Measurements from ENCODE around the gene XYLB.

XYLB gene

GRCh38 chr3:38364721-38365400 is 18.3 kb downstream of the XYLB start:
- DNase-seq (ENCODE audit: low read depth): no peak

GRCh38 chr3:38365469-38366062 is 19.0 kb downstream of the XYLB start:
- no peak for DNase-seq (ENCODE audit: low read depth)

DNA sequence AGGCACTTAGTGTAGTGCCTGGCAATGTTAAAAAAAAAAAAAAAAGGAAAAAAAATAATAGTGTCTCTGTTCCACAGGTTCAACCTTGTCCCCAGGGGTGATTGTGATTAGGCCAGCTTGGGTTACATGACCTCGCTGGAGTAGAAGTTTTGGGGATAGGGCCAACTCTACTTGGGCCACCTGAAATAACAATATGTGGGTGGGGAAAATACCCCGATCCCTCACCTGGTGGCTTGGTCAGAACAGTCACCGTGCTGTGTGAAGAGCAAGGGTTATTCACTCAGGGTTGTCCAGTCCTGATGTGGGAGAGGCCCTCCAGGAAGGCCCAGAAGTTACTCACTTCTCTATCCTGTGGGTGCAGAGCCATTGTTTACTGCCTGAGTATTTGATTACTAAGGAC is 19.5 kb downstream of the XYLB start:
- no peak for DNase-seq (ENCODE audit: low read depth)

DNA sequence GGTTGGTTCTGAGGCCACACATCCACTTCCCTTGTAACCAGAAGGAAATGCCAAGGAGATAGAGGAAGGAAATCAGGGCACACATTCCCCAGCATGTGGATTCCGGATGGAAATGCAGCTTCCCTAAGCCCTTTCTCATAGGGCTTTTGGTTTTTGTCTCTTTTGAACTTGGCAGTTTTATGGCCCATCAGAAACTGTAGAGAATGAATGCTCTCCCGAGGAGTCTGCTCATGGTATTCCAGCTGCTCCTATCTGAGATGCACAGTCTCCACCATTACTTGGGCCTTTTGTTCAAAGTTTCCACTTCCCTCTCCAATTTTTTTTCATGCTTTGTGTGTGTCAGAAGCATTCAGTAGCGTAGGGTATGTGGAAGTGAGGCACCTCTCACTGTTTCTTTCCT is 21.2 kb downstream of the XYLB start:
- DNase-seq (ENCODE audit: low read depth): no peak

GRCh38 chr3:38368238-38368637 is 21.7 kb downstream of the XYLB start:
- no peak for DNase-seq (ENCODE audit: low read depth)

- DNase-seq (ENCODE audit: low read depth): no peak
Observed at GRCh38 chr3:38369186-38369585, 22.6 kb downstream of the XYLB start.

GRCh38 chr3:38370149-38370548 is 23.6 kb downstream of the XYLB start:
- no peak for DNase-seq (ENCODE audit: low read depth)

- no peak for DNase-seq (ENCODE audit: low read depth)
Observed at GRCh38 chr3:38370861-38371260, 24.3 kb downstream of the XYLB start.

GRCh38 chr3:38371541-38372213 is 25.1 kb downstream of the XYLB start:
- DNase-seq (ENCODE audit: low read depth): no peak

GRCh38 chr3:38372214-38372601 is 25.6 kb downstream of the XYLB start:
- no peak for DNase-seq (ENCODE audit: low read depth)

- DNase-seq (ENCODE audit: low read depth): no peak
Observed at GRCh38 chr3:38374221-38374620, 27.6 kb downstream of the XYLB start.

DNA sequence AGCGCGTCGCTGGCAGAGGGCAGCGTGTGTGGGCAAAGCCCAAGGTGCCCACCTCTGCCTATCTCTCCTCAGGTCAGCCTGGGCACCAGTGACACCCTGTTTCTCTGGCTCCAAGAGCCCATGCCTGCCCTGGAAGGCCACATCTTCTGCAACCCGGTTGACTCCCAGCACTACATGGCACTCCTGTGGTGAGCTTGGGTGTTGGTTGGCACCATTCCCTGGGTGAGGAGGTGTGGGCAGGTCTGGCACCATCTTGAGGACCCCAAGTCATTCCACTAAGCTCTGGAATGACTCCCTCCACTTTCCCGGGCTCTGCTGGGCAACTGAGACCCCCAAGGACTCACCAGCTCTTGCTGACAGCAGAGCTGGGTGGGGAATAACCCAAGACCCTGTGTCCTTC is 28.5 kb downstream of the XYLB start:
- no peak for DNase-seq (ENCODE audit: low read depth)

DNA sequence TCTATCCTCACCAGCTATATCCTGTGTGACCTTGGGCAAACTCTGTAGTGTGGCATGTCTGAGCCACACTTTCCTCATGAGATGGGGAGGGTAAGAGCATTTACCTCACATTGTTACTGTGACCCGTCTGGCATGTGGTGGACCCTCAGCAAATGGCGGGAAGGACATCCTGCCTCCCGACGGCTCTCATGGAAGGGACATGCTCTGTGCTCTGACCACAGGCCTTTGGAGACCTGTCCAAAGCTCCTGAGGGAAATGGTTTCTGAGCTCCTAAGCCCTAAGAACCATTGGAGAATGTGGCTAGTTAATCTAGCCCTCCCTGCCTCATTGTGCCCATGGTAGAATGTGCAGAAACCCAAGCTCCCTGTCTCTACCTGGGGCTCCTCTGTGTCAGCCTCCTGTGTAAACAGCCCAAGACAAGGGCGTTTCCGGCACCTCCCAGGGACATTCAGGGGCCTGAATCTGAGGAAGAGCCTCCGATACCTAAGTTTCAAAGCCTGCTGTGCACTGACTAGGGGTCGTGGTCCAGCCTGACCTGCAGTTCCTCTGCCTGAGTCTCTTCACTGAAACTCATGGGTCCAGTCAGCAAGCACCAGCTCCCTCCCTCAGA is 29.0 kb downstream of the XYLB start:
- DNase-seq (ENCODE audit: low read depth): no peak

GRCh38 chr3:38376098-38376816 is 29.7 kb downstream of the XYLB start:
- no peak for DNase-seq (ENCODE audit: low read depth)

DNA sequence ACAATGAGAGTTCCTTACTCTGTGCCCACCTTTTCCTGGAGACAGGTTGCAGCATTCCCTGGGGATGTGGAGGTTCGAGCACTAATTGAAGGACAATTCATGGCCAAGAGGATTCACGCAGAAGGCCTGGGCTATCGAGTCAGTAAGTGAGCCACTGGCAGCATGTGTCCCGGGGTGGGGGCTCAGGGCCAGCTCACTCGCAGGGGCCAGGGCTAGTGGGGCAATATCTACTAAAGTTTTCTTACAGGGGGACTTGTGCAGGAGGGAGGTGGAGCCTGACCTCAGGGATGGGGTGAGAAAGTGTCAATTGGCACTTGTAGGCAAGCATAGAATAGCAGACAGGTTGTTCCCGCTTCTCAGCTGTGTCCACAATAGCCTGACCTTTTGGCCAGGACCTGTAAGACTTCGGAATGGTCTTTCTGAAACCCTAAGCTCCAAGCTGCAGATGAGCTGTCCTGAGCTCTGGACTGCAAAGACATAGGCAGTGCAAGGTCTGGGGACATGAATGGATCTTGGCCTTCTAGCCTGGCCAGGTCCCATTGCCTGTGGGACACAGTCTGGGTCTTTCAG is 32.7 kb downstream of the XYLB start:
- DNase-seq (ENCODE audit: low read depth): no peak

DNA sequence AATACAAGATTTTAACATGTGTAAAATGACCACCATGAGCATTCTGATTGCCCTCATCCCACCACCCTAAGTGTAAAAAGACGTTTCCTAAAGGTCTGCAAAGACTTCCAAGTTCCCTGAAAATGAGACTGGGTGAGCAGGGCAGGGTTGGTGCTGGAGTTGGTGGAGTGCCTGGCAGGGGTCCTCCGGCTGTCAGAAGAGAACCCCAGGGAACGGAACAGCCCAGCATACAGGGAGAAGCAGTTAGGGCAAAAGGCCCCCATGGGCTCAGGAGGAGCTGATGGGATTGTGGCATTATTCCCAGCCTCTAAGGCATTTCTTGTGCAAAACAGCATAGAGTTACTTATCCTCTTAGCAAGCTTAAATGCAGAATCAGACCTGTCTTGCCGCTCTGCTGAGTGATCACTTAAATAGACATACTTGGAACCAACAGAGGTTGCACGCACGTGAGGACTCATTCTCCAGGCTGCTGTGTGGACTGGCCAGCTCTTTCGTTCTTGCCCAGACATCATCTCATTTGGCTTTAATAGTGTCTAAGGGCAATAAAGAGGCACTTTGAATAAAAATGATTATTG is 36.0 kb downstream of the XYLB start:
- no peak for DNase-seq (ENCODE audit: low read depth)

- no peak for DNase-seq (ENCODE audit: low read depth)
Observed at GRCh38 chr3:38383156-38383875, 36.7 kb downstream of the XYLB start.

DNA sequence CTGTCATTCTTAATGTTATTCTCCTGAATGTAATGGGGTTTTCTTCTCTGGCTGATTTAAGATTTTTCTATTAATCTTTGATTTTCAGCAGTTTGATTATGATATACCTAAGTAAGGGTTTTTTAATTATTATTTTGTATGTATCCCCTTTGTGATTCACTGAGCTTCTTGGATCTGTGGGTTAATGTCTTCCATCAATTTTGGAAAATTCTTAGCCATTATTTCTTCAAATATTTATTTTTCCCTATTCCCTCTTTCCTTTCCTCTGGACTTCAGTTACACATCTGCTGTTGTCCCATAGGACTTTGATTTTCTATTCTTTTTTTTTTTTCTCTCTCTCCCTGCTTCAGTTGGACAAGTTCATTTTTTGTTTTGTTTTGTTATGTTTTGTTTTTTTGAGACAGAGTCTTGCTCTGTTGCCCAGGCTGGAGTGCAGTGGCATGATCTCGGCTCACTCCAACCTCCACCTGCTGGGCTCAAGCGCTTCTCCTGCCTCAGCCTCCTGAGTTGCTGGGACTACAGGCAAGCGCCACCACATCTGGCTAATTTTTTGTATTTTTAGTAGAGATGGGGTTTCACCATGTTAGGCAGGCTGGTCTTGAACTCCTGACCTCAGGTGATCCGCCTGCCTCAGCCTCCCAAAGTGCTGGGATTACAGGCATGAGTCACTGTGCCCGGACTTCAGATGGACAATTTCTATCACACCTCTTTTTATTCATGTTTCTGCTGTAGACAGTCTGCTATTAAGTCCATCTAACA is 40.6 kb downstream of the XYLB start:
- DNase-seq (ENCODE audit: low read depth): no peak

- DNase-seq (ENCODE audit: low read depth): no peak
Observed at GRCh38 chr3:38387862-38388261, 41.3 kb downstream of the XYLB start.

- no peak for DNase-seq (ENCODE audit: low read depth)
Observed at GRCh38 chr3:38392604-38393163, 46.1 kb downstream of the XYLB start.
